H1 (cell line): Measurements from ENCODE around the gene DNAJB11.

Experiments used
- POLR2A ChIP-seq, 2 experiments: IDR thresholded peaks; 1 replicate in 1 of 2; 2 replicates in 1 of 2; pipeline ENCODE4 v1.6.1; 2011; ENCODE audit warnings: low read depth in 2 of 2, low read length in 2 of 2, mild to moderate bottlenecking in 2 of 2; ENCODE audit errors: control extremely low read depth in 1 of 2
- TF ChIP-seq, protein P1 (sequence below), 3 experiments: IDR thresholded peaks; 1 replicate in 2 of 3; 2 replicates in 1 of 3; pipeline versions ENCODE4 v1.5.1 to v1.6.1; 2011; ENCODE audit warnings: low read length in 3 of 3, mild to moderate bottlenecking in 3 of 3, inconsistent platforms in 2 of 3, low read depth in 1 of 3, moderate library complexity in 1 of 3; ENCODE audit not compliant: insufficient read depth in 1 of 3; ENCODE audit errors: control extremely low read depth in 1 of 3

DNA sequence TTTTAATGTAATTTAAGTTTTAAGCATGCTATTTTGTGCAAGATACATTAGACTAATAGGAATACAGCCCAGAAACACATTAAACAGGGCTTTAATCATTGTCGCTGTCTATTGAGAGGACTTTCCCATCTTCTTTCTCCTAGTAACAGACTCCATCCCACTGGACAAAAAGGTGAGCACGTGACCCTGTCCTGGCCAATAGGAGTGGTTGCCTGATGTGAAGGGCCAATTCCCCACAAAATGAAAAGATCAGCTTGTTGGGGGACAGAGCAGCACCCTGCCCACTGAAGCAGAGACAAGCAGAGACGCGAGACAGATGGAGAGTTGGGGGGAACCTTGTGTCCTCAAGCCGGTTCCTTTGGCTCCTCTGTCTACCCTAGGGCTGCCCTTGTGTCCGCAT, 47.5 kb upstream of the DNAJB11 start:
- TF ChIP-seq, protein P1, sequence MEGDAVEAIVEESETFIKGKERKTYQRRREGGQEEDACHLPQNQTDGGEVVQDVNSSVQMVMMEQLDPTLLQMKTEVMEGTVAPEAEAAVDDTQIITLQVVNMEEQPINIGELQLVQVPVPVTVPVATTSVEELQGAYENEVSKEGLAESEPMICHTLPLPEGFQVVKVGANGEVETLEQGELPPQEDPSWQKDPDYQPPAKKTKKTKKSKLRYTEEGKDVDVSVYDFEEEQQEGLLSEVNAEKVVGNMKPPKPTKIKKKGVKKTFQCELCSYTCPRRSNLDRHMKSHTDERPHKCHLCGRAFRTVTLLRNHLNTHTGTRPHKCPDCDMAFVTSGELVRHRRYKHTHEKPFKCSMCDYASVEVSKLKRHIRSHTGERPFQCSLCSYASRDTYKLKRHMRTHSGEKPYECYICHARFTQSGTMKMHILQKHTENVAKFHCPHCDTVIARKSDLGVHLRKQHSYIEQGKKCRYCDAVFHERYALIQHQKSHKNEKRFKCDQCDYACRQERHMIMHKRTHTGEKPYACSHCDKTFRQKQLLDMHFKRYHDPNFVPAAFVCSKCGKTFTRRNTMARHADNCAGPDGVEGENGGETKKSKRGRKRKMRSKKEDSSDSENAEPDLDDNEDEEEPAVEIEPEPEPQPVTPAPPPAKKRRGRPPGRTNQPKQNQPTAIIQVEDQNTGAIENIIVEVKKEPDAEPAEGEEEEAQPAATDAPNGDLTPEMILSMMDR (IDR thresholded peaks at IDR 0.05; ENCODE audit: control extremely low read depth in 1 of 3, insufficient read depth in 1 of 3, low read depth in 1 of 3, low read length in 3 of 3), result no peak
- no peak for TF ChIP-seq POLR2A (IDR thresholded peaks at IDR 0.05; ENCODE audit: control extremely low read depth in 1 of 2, low read depth in 2 of 2, low read length in 2 of 2)
